Adrenal gland (tissue), 12 donors: ENCODE measurements around the gene GFER. TPM values are rescaled to one million over a fixed set of nuclear protein-coding genes. Genes with fewer than 3 reads are reported as not detected.

Source experiments
- DNase-seq, 7 donors: peaks; one replicate each; pipeline ENCODE4 v3.0.0-alpha.2; 2019 to 2020
- H3K27ac ChIP-seq, 5 donors: fragments of 200-600 bp; sonication (generic) in 4 of 5; 1 replicate in 3 of 5; 2 replicates in 2 of 5; pipeline versions ENCODE4 v1.5.1 to v1.8.0; 2016 to 2020; ENCODE audit warnings: mild to moderate bottlenecking in 1 of 5
- H3K27me3 ChIP-seq: fragments of 200-600 bp; 2 replicates; pipeline ENCODE4 v1.8.0; 2021
- H3K36me3 ChIP-seq, 2 donors: fragments of 200-600 bp; replicated peaks in 1 of 2; 1 replicate in 1 of 2; 2 replicates in 1 of 2; pipeline versions ENCODE4 v1.5.1 to v1.8.0; 2018 to 2022
- H3K4me1 ChIP-seq, 2 donors: fragments of 200-600 bp; replicated peaks in 1 of 2; 1 replicate in 1 of 2; 2 replicates in 1 of 2; pipeline versions ENCODE4 v1.5.1 to v1.8.0; 2018 to 2021
- H3K4me3 ChIP-seq, 4 donors: fragments of 200-600 bp; sonication (generic) in 3 of 4; one replicate each; pipeline ENCODE4 v1.5.1; 2016 to 2018
- H3K9me3 ChIP-seq, 3 donors: fragments of 200-600 bp; sonication (generic) in 1 of 3; replicated peaks in 1 of 3; 1 replicate in 2 of 3; 2 replicates in 1 of 3; pipeline versions ENCODE4 v1.5.1 to v1.8.0; 2016 to 2021
- POLR2A ChIP-seq, 2 donors: fragments of 450-650 bp; IDR thresholded peaks; one replicate each; pipeline ENCODE4 v1.6.1; 2017; ENCODE audit warnings: antibody characterized with exemption in 2 of 2, mild to moderate bottlenecking in 2 of 2, moderate library complexity in 1 of 2
- WGBS, 4 donors: extraction: QIAGEN DNeasy Blood & Tissue Kit in 2 of 4; methylation state at CpG; one replicate each; pipeline versions ENCODE4 v1.1.5 to v1.1.7; 2013 to 2017; 5-methylcytosine and 5-hydroxymethylcytosine counted together
- intact Hi-C, 2 donors: fragments of 100-400 bp; cut with DNase I; formaldehyde crosslinking; loops; one replicate each; pipeline versions ENCODE4 v1.14.1 to v1.15.0; 2022 to 2023
- polyA plus RNA-seq, 3 donors: library from polyadenylated mRNA; stranded (reverse); fragments of 200-250 nt in 2 of 3; fragments of 350-450 nt in 1 of 3; fragmentation: Illumina TruSeq in 1 of 3; extraction: RNeasy Lipid Tissue Mini Kit (QIAGEN cat#74804) in 1 of 3; gene quantifications; one replicate each; pipeline ENCODE4 v1.2.3, GENCODE V29; 2013 to 2014
- total RNA-seq, 9 donors: library from RNA; depleted of rRNA in 4 of 9; stranded (reverse); fragments of >200 nt in 4 of 9; fragments of 120-200 nt in 1 of 9; fragmentation: NEBNext Ultra II Directional in 1 of 9; extraction: Animal tissue kit (Norgen Biotek cat#: 25700) in 1 of 9; gene quantifications; one replicate each; pipeline versions ENCODE4 v1.1.0 to v1.2.4, GENCODE V29; 2013 to 2023
- TF ChIP-seq, protein P1 (sequence below), 6 experiments: fragments of 450-650 bp in 4 of 6; fragments of 200-600 bp in 2 of 6; sonication (generic) in 1 of 6; IDR thresholded peaks; 1 replicate in 5 of 6; 2 replicates in 1 of 6; pipeline versions ENCODE4 v1.5.1 to v1.8.0; 2016 to 2021; ENCODE audit warnings: antibody characterized with exemption in 6 of 6, mild to moderate bottlenecking in 2 of 6, moderate library complexity in 1 of 6
- donor health status: healthy with polysubstance abuse.
- donor health status: Bipolar disorder and iron deficiency.
- donor health status: DM: yes; HTN: yes; CAD: no.
- donor health status: DM: no; HTN: no; CAD: no.
- donor health status: DM: no; HTN: no; CAD: no.
- donor health status: DM: yes; HTN: yes; CAD: no.

GFER gene
- total and polyA plus RNA-seq, 12 donors = 16.4 to 60.8 (median 27.8) TPM

- Histone ChIP-seq H3K36me3 (peaks cover 0 to 47% of the 10 kb centered on the region in 2 donors), H3K9me3 (no peaks in the 10 kb centered on the region), H3K27me3 (peaks cover 25% of the 10 kb centered on the region), H3K4me1 (peaks cover 7 to 14% of the 10 kb centered on the region in 2 donors), H3K4me3 (no peak overlapping the region), H3K27ac (no peak overlapping the region)
- DNase-seq = no peak
- intact Hi-C loops = no loop called here
- no peak for TF ChIP-seq POLR2A (IDR thresholded peaks at IDR 0.05)
- TF ChIP-seq, protein P1, sequence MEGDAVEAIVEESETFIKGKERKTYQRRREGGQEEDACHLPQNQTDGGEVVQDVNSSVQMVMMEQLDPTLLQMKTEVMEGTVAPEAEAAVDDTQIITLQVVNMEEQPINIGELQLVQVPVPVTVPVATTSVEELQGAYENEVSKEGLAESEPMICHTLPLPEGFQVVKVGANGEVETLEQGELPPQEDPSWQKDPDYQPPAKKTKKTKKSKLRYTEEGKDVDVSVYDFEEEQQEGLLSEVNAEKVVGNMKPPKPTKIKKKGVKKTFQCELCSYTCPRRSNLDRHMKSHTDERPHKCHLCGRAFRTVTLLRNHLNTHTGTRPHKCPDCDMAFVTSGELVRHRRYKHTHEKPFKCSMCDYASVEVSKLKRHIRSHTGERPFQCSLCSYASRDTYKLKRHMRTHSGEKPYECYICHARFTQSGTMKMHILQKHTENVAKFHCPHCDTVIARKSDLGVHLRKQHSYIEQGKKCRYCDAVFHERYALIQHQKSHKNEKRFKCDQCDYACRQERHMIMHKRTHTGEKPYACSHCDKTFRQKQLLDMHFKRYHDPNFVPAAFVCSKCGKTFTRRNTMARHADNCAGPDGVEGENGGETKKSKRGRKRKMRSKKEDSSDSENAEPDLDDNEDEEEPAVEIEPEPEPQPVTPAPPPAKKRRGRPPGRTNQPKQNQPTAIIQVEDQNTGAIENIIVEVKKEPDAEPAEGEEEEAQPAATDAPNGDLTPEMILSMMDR (IDR thresholded peaks at IDR 0.05) = no peak
- 86 to 95% (median 91%) methylated on average over 4 to 8 of the region's 8 CpGs for WGBS, 4 donors
Observed at GRCh38 chr16:1976216-1976520, 7.8 kb upstream of the GFER start.

DNA sequence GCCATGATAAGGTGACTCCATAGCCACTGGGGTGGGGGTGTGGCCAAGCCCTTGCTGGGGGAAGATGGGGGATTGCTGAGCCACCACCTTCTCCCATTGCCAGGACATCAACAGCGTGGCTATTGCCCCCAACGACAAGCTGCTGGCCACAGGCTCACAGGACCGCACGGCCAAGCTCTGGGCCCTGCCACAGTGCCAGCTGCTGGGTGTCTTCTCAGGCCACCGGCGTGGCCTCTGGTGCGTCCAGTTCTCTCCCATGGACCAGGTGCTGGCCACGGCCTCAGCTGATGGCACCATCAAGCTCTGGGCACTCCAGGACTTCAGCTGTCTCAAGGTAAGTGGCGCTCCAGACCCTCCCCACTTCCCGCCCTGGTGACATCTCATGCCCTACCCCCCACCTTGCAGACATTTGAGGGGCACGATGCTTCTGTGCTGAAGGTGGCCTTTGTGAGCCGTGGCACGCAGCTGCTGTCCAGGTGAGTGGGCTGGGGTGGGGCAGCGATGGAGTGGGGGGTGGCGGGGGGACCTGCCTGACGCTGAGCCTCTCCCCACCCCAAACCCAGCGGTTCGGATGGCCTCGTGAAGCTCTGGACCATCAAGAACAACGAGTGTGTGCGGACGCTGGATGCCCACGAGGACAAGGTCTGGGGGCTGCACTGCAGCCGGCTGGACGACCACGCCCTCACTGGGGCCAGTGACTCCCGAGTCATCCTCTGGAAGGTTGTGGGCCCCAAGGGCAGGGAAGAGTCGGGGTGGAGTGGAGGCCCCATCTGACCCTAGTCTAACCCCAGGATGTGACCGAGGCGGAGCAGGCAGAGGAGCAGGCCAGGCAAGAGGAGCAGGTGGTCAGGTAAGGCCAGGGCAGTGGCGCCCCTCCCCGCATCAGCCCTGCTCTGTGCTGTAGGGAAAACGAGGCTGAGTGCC is 6.8 kb upstream of the GFER start:
- DNase-seq = no peak
- intact Hi-C loops = no loop called here
- TF ChIP-seq, protein P1 (IDR thresholded peaks at IDR 0.05) = no peak
- TF ChIP-seq POLR2A (IDR thresholded peaks at IDR 0.05) = no peak
- Histone ChIP-seq H3K27me3 (peaks cover 26% of the 10 kb centered on the region), H3K9me3 (no peaks in the 10 kb centered on the region), H3K4me1 (peaks cover 7 to 12% of the 10 kb centered on the region in 2 donors), H3K36me3 (peaks cover 0 to 47% of the 10 kb centered on the region in 2 donors), H3K27ac (no peak overlapping the region), H3K4me3 (no peak overlapping the region)
- 89 to 94% (median 93%) methylated on average over 3 to 33 of the region's 33 CpGs for WGBS, 4 donors

GRCh38 chr16:1977875-1978268 is 6.1 kb upstream of the GFER start:
- intact Hi-C loops = no loop called here
- H3K4me3 ChIP-seq = no peak overlapping the region
- no peaks in the 10 kb centered on the region for H3K9me3 ChIP-seq
- H3K27ac ChIP-seq = no peak overlapping the region
- WGBS, 4 donors = 93 to 97% (median 95%) methylated on average over 5 to 18 of the region's 18 CpGs; no CpG with 5 or more reads in 1 of the 4 donors
- no peak for TF ChIP-seq POLR2A (IDR thresholded peaks at IDR 0.05)
- TF ChIP-seq, protein P1 (IDR thresholded peaks at IDR 0.05) = no peak
- peaks cover 0 to 47% of the 10 kb centered on the region in 2 donors for H3K36me3 ChIP-seq
- no peak for DNase-seq
- H3K4me1 ChIP-seq = peaks cover 2 to 5% of the 10 kb centered on the region in 2 donors
- peaks cover 26% of the 10 kb centered on the region for H3K27me3 ChIP-seq

GRCh38 chr16:1978476-1979120 is 5.4 kb upstream of the GFER start:
- WGBS, 4 donors = 82 to 91% (median 82%) methylated on average over 12 to 37 of the region's 37 CpGs
- Histone ChIP-seq H3K9me3 (no peaks in the 10 kb centered on the region), H3K4me3 (no peak overlapping the region), H3K36me3 (peaks cover 0 to 47% of the 10 kb centered on the region in 2 donors), H3K27me3 (peaks cover 26% of the 10 kb centered on the region), H3K4me1 (peaks cover 0 to 7% of the 10 kb centered on the region in 2 donors), H3K27ac (no peak overlapping the region)
- DNase-seq = no peak
- intact Hi-C loops = no loop called here
- no peak for TF ChIP-seq POLR2A (IDR thresholded peaks at IDR 0.05)
- TF ChIP-seq, protein P1 (IDR thresholded peaks at IDR 0.05) = no peak
